Measurements from ENCODE around the gene CFL1.

Gene CFL1

GRCh38 chr11:65871811-65872548 lies 14.0 kb upstream of the CFL1 start:
- no peak for TF ChIP-seq SIN3A (IDR thresholded peaks at IDR 0.05; ENCODE audit: borderline replicate concordance, insufficient read depth, low read length)
- no peak for TF ChIP-seq FOXP2 (optimal IDR thresholded peaks at IDR 0.05; ENCODE audit: borderline replicate concordance, extremely low read depth, extremely low read length, insufficient read depth)
- TF ChIP-seq TAF1 (IDR thresholded peaks at IDR 0.05; ENCODE audit: borderline replicate concordance, insufficient read depth, low read length), result no peak
- TF ChIP-seq POLR2AphosphoS5 (IDR thresholded peaks at IDR 0.05; ENCODE audit: low read depth, low read length), result no peak
- TF ChIP-seq, protein P1, sequence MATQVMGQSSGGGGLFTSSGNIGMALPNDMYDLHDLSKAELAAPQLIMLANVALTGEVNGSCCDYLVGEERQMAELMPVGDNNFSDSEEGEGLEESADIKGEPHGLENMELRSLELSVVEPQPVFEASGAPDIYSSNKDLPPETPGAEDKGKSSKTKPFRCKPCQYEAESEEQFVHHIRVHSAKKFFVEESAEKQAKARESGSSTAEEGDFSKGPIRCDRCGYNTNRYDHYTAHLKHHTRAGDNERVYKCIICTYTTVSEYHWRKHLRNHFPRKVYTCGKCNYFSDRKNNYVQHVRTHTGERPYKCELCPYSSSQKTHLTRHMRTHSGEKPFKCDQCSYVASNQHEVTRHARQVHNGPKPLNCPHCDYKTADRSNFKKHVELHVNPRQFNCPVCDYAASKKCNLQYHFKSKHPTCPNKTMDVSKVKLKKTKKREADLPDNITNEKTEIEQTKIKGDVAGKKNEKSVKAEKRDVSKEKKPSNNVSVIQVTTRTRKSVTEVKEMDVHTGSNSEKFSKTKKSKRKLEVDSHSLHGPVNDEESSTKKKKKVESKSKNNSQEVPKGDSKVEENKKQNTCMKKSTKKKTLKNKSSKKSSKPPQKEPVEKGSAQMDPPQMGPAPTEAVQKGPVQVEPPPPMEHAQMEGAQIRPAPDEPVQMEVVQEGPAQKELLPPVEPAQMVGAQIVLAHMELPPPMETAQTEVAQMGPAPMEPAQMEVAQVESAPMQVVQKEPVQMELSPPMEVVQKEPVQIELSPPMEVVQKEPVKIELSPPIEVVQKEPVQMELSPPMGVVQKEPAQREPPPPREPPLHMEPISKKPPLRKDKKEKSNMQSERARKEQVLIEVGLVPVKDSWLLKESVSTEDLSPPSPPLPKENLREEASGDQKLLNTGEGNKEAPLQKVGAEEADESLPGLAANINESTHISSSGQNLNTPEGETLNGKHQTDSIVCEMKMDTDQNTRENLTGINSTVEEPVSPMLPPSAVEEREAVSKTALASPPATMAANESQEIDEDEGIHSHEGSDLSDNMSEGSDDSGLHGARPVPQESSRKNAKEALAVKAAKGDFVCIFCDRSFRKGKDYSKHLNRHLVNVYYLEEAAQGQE (IDR thresholded peaks at IDR 0.05; ENCODE audit: insufficient read depth in 1 of 2, low read depth in 2 of 2, low read length in 2 of 2), result no peak

- TF ChIP-seq SIN3A (IDR thresholded peaks at IDR 0.05; ENCODE audit: borderline replicate concordance, insufficient read depth, low read length) (no peak), POLR2AphosphoS5 (IDR thresholded peaks at IDR 0.05; ENCODE audit: low read depth, low read length) (no peak), TAF1 (IDR thresholded peaks at IDR 0.05; ENCODE audit: borderline replicate concordance, insufficient read depth, low read length) (no peak), FOXP2 (optimal IDR thresholded peaks at IDR 0.05; ENCODE audit: borderline replicate concordance, extremely low read depth, extremely low read length, insufficient read depth) (no peak)
- TF ChIP-seq, protein P1 (IDR thresholded peaks at IDR 0.05; ENCODE audit: insufficient read depth in 1 of 2, low read depth in 2 of 2, low read length in 2 of 2), result no peak
Observed at GRCh38 chr11:65870706-65871681, 13.0 kb upstream of the CFL1 start.

GRCh38 chr11:65870307-65870658 lies 12.3 kb upstream of the CFL1 start:
- TF ChIP-seq TAF1 (IDR thresholded peaks at IDR 0.05; ENCODE audit: borderline replicate concordance, insufficient read depth, low read length) (no peak), POLR2AphosphoS5 (IDR thresholded peaks at IDR 0.05; ENCODE audit: low read depth, low read length) (no peak), SIN3A (IDR thresholded peaks at IDR 0.05; ENCODE audit: borderline replicate concordance, insufficient read depth, low read length) (no peak), FOXP2 (optimal IDR thresholded peaks at IDR 0.05; ENCODE audit: borderline replicate concordance, extremely low read depth, extremely low read length, insufficient read depth) (no peak)
- TF ChIP-seq, protein P1 (IDR thresholded peaks at IDR 0.05; ENCODE audit: insufficient read depth in 1 of 2, low read depth in 2 of 2, low read length in 2 of 2), result no peak

- no peak for TF ChIP-seq FOXP2 (optimal IDR thresholded peaks at IDR 0.05; ENCODE audit: borderline replicate concordance, extremely low read depth, extremely low read length, insufficient read depth)
- TF ChIP-seq SIN3A (IDR thresholded peaks at IDR 0.05; ENCODE audit: borderline replicate concordance, insufficient read depth, low read length), result no peak
Observed at GRCh38 chr11:65869643-65870306, 11.8 kb upstream of the CFL1 start.

- TF ChIP-seq POLR2AphosphoS5 (IDR thresholded peaks at IDR 0.05; ENCODE audit: low read depth, low read length) (peak; percentile 32; the same call in 1 of the 2 replicates), FOXP2 (optimal IDR thresholded peaks at IDR 0.05; ENCODE audit: borderline replicate concordance, extremely low read depth, extremely low read length, insufficient read depth) (no peak)
Observed at GRCh38 chr11:65868907-65869306, 10.9 kb upstream of the CFL1 start.

Data from PFSK-1 (cell line).